HUES6 (cell line): ENCODE data around the gene PRKACB.
"Not testable (repeated sequence)": the region's sequence is repeated elsewhere in the genome, so short reads cannot be mapped to it uniquely, and the experiment has no call there.

ENCODE experiments used
- H3K27ac ChIP-seq: 2 replicates; pipeline ENCODE4 v1.7.0; 2013; ENCODE audit warnings: low read depth, mild to moderate bottlenecking, low read length, inconsistent platforms
- H3K27me3 ChIP-seq: 2 replicates; pipeline ENCODE4 v1.6.1; 2013; ENCODE audit warnings: low read length; ENCODE audit not compliant: control insufficient read depth, insufficient read depth
- H3K36me3 ChIP-seq: 2 replicates; pipeline ENCODE4 v1.6.1; 2013; ENCODE audit warnings: low read length; ENCODE audit not compliant: control insufficient read depth, insufficient read depth
- H3K4me1 ChIP-seq: 2 replicates; pipeline ENCODE4 v1.6.1; 2013; ENCODE audit warnings: low read length; ENCODE audit not compliant: control insufficient read depth, insufficient read depth
- H3K4me3 ChIP-seq: 2 replicates; pipeline ENCODE4 v1.5.1; 2013; ENCODE audit warnings: low read depth, low read length
- H3K9ac ChIP-seq: one replicate; pipeline ENCODE4 v1.6.1; 2013; ENCODE audit warnings: mild to moderate bottlenecking, low read length
- H3K9me3 ChIP-seq: 2 replicates; pipeline ENCODE4 v1.6.1; 2013; ENCODE audit warnings: low read depth, low read length; ENCODE audit not compliant: control insufficient read depth, insufficient read depth

The PRKACB gene

GRCh38 chr1:84223751-84224432, 79.8 kb downstream of the PRKACB start:
- Histone ChIP-seq H3K4me3 (no peak overlapping the region), H3K27ac (no peak overlapping the region), H3K36me3 (no peaks in the 10 kb centered on the region), H3K9me3 (peaks cover 3% of the 10 kb centered on the region; the same call in 1 of the 2 replicates), H3K27me3 (no peaks in the 10 kb centered on the region), H3K9ac (no peak overlapping the region), H3K4me1 (no peaks in the 10 kb centered on the region)

GRCh38 chr1:84224905-84225304, 80.8 kb downstream of the PRKACB start:
- no peak overlapping the region for H3K9ac ChIP-seq
- no peaks in the 10 kb centered on the region for H3K36me3 ChIP-seq
- H3K27ac ChIP-seq, result no peak overlapping the region
- H3K4me1 ChIP-seq, result no peaks in the 10 kb centered on the region
- H3K9me3 ChIP-seq, result no peaks in the 10 kb centered on the region
- H3K27me3 ChIP-seq, result no peaks in the 10 kb centered on the region
- H3K4me3 ChIP-seq, result no peak overlapping the region

DNA sequence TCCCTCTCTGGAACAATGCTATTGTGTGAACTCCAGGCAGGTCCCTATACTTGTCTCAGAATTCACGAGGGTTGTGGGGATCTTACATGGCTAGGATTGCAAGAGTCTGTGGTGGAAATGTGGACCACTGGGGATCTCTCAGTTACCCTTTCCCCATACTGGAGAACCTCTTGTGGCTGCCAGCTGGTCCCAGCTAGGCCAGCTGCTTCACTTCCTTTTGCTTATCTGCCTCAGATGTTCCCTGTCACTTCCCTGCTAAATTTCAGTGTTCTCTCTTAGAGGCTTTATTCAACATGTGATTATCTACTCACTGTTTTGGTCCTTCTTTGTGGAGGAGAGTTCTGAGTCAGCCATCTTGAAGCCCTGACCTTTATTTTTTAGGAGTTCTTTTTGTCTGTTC, 81.6 kb downstream of the PRKACB start:
- H3K4me3 ChIP-seq, result no peak overlapping the region
- no peaks in the 10 kb centered on the region for H3K27me3 ChIP-seq
- H3K9ac ChIP-seq, result no peak overlapping the region
- no peaks in the 10 kb centered on the region for H3K9me3 ChIP-seq
- no peaks in the 10 kb centered on the region for H3K36me3 ChIP-seq
- H3K27ac ChIP-seq, result no peak overlapping the region
- H3K4me1 ChIP-seq, result no peaks in the 10 kb centered on the region

DNA sequence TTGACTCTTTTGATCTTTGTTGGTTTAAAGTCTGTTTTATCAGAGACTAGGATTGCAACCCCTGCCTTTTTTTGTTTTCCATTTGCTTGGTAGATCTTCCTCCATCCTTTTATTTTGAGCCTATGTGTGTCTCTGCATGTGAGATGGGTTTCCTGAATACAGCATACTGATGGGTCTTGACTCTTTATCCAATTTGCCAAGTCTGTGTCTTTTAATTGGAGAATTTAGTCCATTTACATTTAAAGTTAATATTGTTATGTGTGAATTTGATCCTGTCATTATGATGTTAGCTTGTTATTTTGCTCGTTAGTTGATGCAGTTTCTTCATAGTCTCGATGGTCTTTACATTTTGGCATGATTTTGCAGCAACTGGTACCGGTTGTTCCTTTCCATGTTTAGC, 88.6 kb downstream of the PRKACB start:
- H3K9ac ChIP-seq, H3K9me3 ChIP-seq, H3K27me3 ChIP-seq, H3K4me3 ChIP-seq, H3K36me3 ChIP-seq, H3K27ac ChIP-seq, H3K4me1 ChIP-seq: not testable (repeated sequence)

DNA sequence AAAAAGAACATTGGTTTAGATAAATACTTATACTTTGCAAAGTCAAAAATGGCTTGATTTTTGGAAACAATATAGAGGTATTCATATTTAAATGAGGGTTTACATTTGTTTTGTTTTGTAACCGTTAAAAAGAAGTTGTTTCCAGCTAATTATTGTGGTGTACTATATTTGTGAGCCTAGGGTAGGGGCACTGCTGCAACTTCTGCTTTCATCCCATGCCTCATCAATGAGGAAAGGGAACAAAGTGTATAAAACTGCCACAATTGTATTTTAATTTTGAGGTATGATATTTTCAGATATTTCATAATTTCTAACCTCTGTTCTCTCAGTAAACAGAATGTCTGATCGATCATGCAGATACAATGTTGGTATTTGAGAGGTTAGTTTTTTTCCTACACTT, 92.2 kb downstream of the PRKACB start:
- Histone ChIP-seq H3K9ac (no peak overlapping the region), H3K4me1 (no peaks in the 10 kb centered on the region), H3K36me3 (peaks cover 8% of the 10 kb centered on the region), H3K27ac (no peak overlapping the region), H3K27me3 (no peaks in the 10 kb centered on the region), H3K9me3 (peaks cover 6% of the 10 kb centered on the region), H3K4me3 (no peak overlapping the region)

- Histone ChIP-seq H3K27ac (no peak overlapping the region), H3K4me1 (no peaks in the 10 kb centered on the region)
Observed at GRCh38 chr1:84242641-84243040, 98.6 kb downstream of the PRKACB start.

DNA sequence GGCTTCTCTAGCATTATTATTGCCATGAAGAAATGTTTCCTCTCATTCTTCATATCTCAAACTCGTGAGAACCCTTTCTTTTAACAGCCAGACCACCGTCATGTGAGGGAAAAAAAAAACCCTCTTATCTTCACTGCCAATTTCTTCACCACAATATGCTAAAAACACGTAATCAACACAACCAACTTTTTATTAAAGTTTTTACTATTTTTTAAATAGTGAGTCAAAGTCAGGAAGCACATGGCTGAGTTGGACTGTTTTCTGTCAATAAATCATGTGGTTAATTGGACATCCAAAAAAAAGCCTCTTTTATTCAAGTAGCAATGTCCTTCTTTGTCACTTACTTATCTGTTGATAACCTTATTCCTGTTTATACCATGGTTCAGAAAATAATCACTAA, 101.5 kb downstream of the PRKACB start:
- H3K36me3 ChIP-seq, result no peaks in the 10 kb centered on the region
- no peaks in the 10 kb centered on the region for H3K9me3 ChIP-seq
- H3K4me3 ChIP-seq, result no peak overlapping the region
- H3K9ac ChIP-seq, result no peak overlapping the region
- H3K4me1 ChIP-seq, result no peaks in the 10 kb centered on the region
- H3K27me3 ChIP-seq, result no peaks in the 10 kb centered on the region
- H3K27ac ChIP-seq, result no peak overlapping the region

More at GRCh38 chr1:84242641-84243040, 98.6 kb downstream of the PRKACB start:
- H3K9me3 ChIP-seq, result no peaks in the 10 kb centered on the region
- no peak overlapping the region for H3K4me3 ChIP-seq
- no peak overlapping the region for H3K9ac ChIP-seq
- H3K27me3 ChIP-seq, result no peaks in the 10 kb centered on the region
- H3K36me3 ChIP-seq, result no peaks in the 10 kb centered on the region

- no peak overlapping the region for H3K9ac ChIP-seq
- no peaks in the 10 kb centered on the region for H3K36me3 ChIP-seq
- no peak overlapping the region for H3K4me3 ChIP-seq
- no peak overlapping the region for H3K27ac ChIP-seq
- peaks cover 3% of the 10 kb centered on the region; the same call in 1 of the 2 replicates for H3K9me3 ChIP-seq
- H3K27me3 ChIP-seq, result no peaks in the 10 kb centered on the region
- no peaks in the 10 kb centered on the region for H3K4me1 ChIP-seq
Observed at GRCh38 chr1:84246213-84246612, 102.1 kb downstream of the PRKACB start.

- Histone ChIP-seq H3K27me3 (no peaks in the 10 kb centered on the region), H3K9me3 (peaks cover 3% of the 10 kb centered on the region; the same call in 1 of the 2 replicates), H3K9ac (no peak overlapping the region), H3K36me3 (no peaks in the 10 kb centered on the region), H3K27ac (no peak overlapping the region), H3K4me1 (no peaks in the 10 kb centered on the region), H3K4me3 (no peak overlapping the region)
Observed at GRCh38 chr1:84247425-84248220, 103.6 kb downstream of the PRKACB start.

- no peaks in the 10 kb centered on the region for H3K36me3 ChIP-seq
- peaks cover 3% of the 10 kb centered on the region; the same call in 1 of the 2 replicates for H3K9me3 ChIP-seq
- no peak overlapping the region for H3K27ac ChIP-seq
- H3K4me1 ChIP-seq, result peaks cover 9% of the 10 kb centered on the region; the same call in 1 of the 2 replicates
- H3K9ac ChIP-seq, result no peak overlapping the region
- H3K4me3 ChIP-seq, result no peak overlapping the region
- H3K27me3 ChIP-seq, result no peaks in the 10 kb centered on the region
Observed at GRCh38 chr1:84250668-84251067, 106.6 kb downstream of the PRKACB start.

GRCh38 chr1:84253036-84253435, 109.0 kb downstream of the PRKACB start:
- H3K9ac ChIP-seq, result no peak overlapping the region
- H3K36me3 ChIP-seq, result no peaks in the 10 kb centered on the region
- H3K27ac ChIP-seq, result no peak overlapping the region
- H3K9me3 ChIP-seq, result peaks cover 3% of the 10 kb centered on the region; the same call in 1 of the 2 replicates
- H3K27me3 ChIP-seq, result no peaks in the 10 kb centered on the region
- H3K4me3 ChIP-seq, result no peak overlapping the region
- peaks cover 9% of the 10 kb centered on the region; the same call in 1 of the 2 replicates for H3K4me1 ChIP-seq
